ENCODE measurements around the gene TNFRSF19. TPM values are rescaled to one million over a fixed set of nuclear protein-coding genes. Genes with fewer than 3 reads are reported as not detected.
A peak's percentile ranks its signal among the peaks of the same experiment; 100 is the strongest.
"Not testable (repeated sequence)": the region's sequence is repeated elsewhere in the genome, so short reads cannot be mapped to it uniquely, and the experiment has no call there.

The TNFRSF19 gene
- total RNA-seq, 1 donor from 2014 or later = 1.6 TPM

DNA sequence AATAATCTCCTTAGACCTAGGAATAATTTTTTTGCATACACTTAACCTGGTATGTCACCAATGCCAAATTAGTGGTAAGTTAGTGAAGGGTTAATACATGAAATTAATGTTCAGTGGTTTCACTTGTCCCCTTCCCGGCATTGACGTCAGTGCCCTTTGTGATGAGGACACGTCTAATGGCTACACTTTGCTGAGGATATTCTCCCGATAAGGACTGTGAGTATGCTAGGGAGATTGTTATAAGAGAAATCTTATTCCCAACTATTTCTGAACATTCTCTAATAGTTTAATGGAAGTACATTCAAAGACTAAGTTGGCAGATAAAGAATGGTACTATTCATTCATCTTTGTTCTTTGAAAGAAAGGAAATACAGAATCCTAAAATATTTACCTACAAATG, 102.4 kb downstream of the TNFRSF19 start:
- Mint-ChIP-seq H3K9me3 (ENCODE audit: unreplicated experiment) (no peaks in the 10 kb centered on the region), H3K36me3 (ENCODE audit: unreplicated experiment) (no peaks in the 10 kb centered on the region), H3K4me1 (ENCODE audit: unreplicated experiment) (peaks cover 20% of the 10 kb centered on the region), H3K27me3 (ENCODE audit: unreplicated experiment) (no peaks in the 10 kb centered on the region), H3K27ac (ENCODE audit: unreplicated experiment) (no peak overlapping the region), H3K4me3 (ENCODE audit: unreplicated experiment) (no peak overlapping the region)
- TF ChIP-seq, protein P1, sequence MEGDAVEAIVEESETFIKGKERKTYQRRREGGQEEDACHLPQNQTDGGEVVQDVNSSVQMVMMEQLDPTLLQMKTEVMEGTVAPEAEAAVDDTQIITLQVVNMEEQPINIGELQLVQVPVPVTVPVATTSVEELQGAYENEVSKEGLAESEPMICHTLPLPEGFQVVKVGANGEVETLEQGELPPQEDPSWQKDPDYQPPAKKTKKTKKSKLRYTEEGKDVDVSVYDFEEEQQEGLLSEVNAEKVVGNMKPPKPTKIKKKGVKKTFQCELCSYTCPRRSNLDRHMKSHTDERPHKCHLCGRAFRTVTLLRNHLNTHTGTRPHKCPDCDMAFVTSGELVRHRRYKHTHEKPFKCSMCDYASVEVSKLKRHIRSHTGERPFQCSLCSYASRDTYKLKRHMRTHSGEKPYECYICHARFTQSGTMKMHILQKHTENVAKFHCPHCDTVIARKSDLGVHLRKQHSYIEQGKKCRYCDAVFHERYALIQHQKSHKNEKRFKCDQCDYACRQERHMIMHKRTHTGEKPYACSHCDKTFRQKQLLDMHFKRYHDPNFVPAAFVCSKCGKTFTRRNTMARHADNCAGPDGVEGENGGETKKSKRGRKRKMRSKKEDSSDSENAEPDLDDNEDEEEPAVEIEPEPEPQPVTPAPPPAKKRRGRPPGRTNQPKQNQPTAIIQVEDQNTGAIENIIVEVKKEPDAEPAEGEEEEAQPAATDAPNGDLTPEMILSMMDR (IDR thresholded peaks at IDR 0.05) = no peak
- no peak for DNase-seq (ENCODE audit: extremely low spot score, unreplicated experiment)

DNA sequence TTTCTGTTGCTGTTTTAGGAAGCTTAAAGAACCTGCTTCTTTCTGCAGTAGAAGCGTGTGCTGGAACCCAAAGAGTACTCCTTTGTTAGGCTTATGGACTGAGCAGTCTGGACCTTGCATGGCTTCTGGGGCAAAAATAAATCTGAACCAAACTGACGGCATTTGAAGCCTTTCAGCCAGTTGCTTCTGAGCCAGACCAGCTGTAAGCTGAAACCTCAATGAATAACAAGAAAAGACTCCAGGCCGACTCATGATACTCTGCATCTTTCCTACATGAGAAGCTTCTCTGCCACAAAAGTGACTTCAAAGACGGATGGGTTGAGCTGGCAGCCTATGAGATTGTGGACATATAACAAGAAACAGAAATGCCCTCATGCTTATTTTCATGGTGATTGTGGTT, 103.1 kb downstream of the TNFRSF19 start:
- Mint-ChIP-seq H3K4me3 (ENCODE audit: unreplicated experiment) (no peak overlapping the region), H3K27ac (ENCODE audit: unreplicated experiment) (peak overlapping the region; percentile 23), H3K9me3 (ENCODE audit: unreplicated experiment) (no peaks in the 10 kb centered on the region), H3K4me1 (ENCODE audit: unreplicated experiment) (peaks cover 20% of the 10 kb centered on the region), H3K27me3 (ENCODE audit: unreplicated experiment) (no peaks in the 10 kb centered on the region), H3K36me3 (ENCODE audit: unreplicated experiment) (no peaks in the 10 kb centered on the region)
- TF ChIP-seq, protein P1 (IDR thresholded peaks at IDR 0.05) = no peak
- no peak for DNase-seq (ENCODE audit: extremely low spot score, unreplicated experiment)

DNA sequence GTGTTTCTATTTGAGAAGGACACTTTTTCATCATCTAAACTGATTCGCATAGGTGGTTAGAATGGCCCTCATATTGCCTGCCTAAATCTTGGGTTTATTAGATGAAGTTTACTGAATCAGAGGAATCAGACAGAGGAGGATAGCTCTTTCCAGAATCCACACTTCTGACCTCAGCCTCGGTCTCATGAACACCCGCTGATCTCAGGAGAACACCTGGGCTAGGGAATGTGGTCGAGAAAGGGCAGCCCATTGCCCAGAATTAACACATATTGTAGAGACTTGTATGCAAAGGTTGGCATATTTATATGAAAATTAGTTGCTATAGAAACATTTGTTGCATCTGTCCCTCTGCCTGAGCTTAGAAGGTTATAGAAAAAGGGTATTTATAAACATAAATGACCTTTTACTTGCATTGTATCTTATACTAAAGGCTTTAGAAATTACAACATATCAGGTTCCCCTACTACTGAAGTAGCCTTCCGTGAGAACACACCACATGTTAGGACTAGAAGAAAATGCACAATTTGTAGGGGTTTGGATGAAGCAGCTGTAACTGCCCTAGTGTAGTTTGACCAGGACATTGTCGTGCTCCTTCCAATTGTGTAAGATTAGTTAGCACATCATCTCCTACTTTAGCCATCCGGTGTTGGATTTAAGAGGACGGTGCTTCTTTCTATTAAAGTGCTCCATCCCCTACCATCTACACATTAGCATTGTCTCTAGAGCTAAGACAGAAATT, 103.8 kb downstream of the TNFRSF19 start:
- Mint-ChIP-seq H3K4me1 (ENCODE audit: unreplicated experiment) (peaks cover 22% of the 10 kb centered on the region), H3K27ac (ENCODE audit: unreplicated experiment) (peak overlapping the region; percentile 18), H3K36me3 (ENCODE audit: unreplicated experiment) (no peaks in the 10 kb centered on the region), H3K4me3 (ENCODE audit: unreplicated experiment) (no peak overlapping the region), H3K27me3 (ENCODE audit: unreplicated experiment) (no peaks in the 10 kb centered on the region), H3K9me3 (ENCODE audit: unreplicated experiment) (no peaks in the 10 kb centered on the region)
- no peak for DNase-seq (ENCODE audit: extremely low spot score, unreplicated experiment)
- TF ChIP-seq, protein P1 (IDR thresholded peaks at IDR 0.05) = no peak

DNA sequence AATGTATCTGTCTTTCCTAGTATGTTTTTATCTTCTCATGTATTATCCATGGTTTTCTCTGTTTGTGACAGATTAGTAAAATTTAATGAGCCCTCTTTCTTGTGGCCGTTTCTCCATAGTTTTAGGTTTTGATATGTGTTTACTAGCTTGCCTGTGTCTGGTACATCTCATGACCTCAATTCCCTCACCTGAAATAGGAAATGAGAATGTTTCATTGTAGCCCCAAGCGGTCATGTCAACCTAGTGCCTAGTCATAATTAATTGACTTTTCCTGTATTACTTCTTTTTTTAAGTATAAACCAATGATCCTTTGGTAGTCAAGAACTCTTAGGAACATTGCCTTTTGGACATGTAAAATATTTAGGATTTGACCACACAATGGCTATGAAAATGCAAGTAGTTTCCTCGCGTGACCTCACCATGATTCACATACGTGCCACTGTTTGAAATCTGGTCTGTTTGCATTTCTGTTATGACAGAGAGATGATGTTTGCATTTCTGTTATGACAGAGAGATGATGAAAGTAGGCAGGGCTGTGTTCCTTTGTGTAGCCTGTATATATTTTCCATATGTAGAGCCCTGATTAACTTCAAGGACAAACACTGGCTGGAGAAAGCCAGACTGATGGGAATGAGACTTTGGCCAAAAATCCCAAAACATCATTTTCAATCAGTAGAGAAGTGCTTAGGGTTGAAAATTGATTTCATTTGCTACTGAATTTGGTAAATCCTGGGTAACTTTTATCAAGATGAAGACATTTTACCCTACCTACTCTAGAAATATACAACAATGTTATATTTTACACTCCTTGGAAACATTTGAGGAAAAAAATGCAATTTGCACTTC, 104.8 kb downstream of the TNFRSF19 start:
- TF ChIP-seq, protein P1 (IDR thresholded peaks at IDR 0.05) = no peak
- H3K4me1 Mint-ChIP-seq (ENCODE audit: unreplicated experiment) = peaks cover 25% of the 10 kb centered on the region
- H3K27ac Mint-ChIP-seq (ENCODE audit: unreplicated experiment) = no peak overlapping the region
- H3K27me3 Mint-ChIP-seq (ENCODE audit: unreplicated experiment) = no peaks in the 10 kb centered on the region
- no peak overlapping the region for H3K4me3 Mint-ChIP-seq (ENCODE audit: unreplicated experiment)
- H3K9me3 Mint-ChIP-seq (ENCODE audit: unreplicated experiment) = no peaks in the 10 kb centered on the region
- H3K36me3 Mint-ChIP-seq (ENCODE audit: unreplicated experiment) = no peaks in the 10 kb centered on the region
- DNase-seq (ENCODE audit: extremely low spot score, unreplicated experiment) = no peak

DNA sequence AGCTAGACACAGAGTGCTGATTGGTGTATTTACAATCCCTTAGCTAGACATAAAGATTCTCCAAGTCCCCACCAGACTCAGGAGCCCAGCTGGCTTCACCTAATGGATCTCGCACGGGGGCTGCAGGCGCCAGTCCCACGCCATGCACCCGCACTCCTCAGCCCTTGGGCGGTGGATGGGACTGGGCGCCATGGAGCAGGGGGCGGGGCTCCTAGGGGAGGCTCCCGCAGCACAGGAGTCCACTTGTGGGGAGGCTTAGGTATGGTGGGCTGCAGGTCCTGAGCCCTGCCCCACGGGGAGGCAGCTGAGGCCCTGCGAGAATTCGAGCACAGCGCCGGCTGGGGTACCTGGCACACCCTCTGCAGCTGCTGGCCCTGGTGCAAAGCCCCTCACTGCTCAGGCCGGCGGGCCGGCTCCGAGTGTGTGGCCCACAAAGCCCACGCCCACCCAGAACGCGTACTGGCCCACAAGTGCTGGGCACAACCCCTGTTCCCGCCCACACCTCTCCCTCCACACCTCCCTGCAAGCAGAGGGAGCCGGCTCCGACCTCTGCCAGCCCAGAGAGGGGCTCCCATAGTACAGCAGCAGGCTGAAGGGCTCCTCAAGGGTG, 107.6 kb downstream of the TNFRSF19 start:
- H3K4me1 Mint-ChIP-seq (ENCODE audit: unreplicated experiment) = peaks cover 18% of the 10 kb centered on the region

More for the DNA sequence above, 107.6 kb downstream of the TNFRSF19 start:
- H3K27ac Mint-ChIP-seq (ENCODE audit: unreplicated experiment); H3K27me3 Mint-ChIP-seq (ENCODE audit: unreplicated experiment); DNase-seq (ENCODE audit: extremely low spot score, unreplicated experiment); H3K36me3 Mint-ChIP-seq (ENCODE audit: unreplicated experiment); H3K9me3 Mint-ChIP-seq (ENCODE audit: unreplicated experiment); H3K4me3 Mint-ChIP-seq (ENCODE audit: unreplicated experiment): not testable (repeated sequence)
